GM21723 (cell line): ENCODE results near the gene CALHM3.

Experiments used
- ATAC-seq: cut with Tn5 transposase; IDR thresholded peaks from one replicate; pipeline ENCODE4 v1.9.1; 2021; ENCODE audit warnings: mild to moderate bottlenecking, moderate library complexity; ENCODE audit not compliant: unreplicated experiment

The CALHM3 gene

GRCh38 chr10:103451091-103451813 lies 27.8 kb downstream of the CALHM3 start:
- ATAC-seq, result no peak

GRCh38 chr10:103450201-103450695 lies 28.8 kb downstream of the CALHM3 start:
- ATAC-seq, result no peak

DNA sequence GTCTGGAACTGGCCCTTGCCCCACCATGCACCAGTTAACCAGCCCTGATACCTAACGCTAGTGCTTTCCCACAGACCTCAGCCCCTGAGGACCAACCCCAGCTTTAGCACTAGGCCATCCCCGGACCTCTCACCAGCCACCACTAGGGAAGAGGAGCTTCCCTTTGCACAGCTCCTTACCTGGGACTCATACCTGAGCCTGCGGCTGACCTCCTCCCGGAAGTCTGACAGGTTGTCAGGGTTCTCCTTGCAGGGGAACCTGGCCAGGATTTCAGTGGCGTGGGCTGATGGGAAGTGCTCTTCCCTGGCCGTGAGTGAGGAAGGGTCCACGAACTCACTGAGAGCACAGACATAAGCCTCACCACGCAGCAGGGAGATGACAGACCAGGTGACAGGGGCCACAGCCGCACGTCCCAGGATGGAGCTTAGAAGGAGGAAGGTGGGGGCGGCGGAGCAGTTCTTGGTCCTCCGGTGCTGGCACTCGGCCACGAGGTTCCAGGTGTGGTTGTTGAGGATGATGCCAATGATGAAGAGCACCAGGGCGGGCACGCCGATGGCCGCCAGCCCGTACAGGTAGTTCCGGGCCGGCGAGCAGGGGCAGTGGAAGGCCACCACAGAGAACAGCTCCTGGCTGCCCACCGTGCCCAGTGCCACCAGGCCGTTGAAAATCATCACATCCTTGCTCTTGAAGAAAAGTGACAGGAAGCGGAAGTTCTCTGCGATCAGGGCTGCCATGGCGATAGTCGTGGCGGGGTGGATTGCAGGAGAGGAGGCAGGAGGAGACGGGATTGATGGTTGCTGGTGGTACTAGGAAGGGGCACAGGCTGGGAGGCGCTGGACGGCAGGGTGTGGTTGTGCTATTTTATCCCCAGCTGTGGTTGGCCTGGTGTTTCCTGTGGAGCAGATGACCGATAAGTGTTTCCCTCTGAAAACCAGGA lies 29.6 kb downstream of the CALHM3 start:
- ATAC-seq, result no peak

DNA sequence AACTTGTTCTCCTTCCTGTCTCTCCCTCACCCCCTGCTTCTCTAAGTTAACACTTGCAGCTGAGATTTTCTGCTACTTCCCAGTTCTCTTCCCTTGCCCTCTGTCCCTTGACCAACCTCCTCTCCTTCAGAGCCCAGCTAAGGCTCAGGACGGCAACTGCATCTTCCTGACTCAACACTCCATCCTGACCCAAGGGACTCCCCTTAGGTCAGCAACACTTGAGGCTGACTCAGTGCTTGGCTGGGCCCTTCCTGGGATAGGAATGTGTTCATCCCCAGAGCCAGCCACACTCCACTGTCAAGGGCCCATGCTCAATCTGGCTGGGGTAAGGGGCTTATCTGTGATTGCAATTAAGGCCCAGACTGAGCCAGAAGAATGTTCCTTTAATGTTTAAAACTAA lies 30.3 kb downstream of the CALHM3 start:
- no peak for ATAC-seq

- no peak for ATAC-seq
These were observed 31.9 kb downstream of the CALHM3 start for GRCh38 chr10:103447187-103447586.

DNA sequence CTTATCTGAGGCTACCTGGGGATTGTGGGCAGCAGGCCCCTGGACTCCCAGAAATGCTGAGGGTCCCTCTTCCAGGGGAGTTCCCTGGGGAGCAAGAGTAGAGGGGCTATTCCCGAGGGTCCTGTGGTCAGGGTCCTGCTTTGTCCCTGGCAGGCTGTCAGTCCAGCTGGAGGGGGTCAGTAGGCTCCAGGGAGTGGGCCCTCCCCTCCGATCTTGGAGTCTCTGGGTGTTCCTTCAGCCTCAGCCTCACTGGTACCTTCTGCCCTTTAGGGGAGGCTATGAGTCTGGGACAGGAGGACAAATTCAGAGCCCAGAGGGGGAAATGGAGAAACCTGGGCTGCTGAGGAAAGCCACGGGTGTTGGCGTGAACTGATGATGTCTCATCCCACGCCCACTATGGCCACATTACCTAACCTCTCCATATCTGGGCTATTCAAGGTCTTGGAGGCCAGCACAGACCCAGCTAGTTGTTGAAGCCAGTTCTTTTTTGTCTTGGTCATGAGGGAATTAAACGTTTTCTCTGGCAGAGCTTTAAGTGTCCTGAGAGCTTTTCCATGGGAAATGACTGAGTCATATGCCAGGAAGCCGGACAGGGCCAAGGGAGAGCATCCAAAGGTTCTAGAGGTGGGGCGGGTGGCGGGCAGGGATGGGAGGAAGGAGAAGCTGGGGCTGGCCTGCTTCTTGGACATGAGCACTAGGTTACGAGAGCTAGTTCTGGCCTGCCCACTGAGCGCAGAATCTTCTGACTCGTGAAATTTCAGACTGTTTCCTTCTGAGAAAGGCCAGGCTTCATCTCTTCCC lies 33.1 kb downstream of the CALHM3 start:
- ATAC-seq, result no peak

DNA sequence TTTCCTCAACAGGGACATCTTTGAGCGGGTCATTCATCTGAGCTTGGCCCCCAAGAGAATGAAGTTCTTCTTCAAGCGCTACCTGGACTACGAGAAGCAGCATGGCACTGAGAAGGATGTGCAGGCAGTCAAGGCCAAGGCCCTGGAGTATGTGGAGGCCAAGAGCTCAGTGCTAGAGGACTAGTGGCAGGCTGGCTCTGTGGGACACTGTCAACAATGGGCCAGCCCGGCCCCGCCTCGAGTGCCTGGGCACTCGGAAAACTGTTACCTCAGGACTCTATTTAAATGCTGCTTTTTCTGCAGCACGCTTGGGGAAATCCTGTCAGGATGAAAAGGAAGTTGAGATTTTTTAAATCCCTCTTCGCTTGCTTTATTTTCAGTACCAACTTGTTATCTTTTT lies 33.7 kb downstream of the CALHM3 start:
- no peak for ATAC-seq

- no peak for ATAC-seq
These were observed 34.6 kb downstream of the CALHM3 start for GRCh38 chr10:103444478-103444877.

DNA sequence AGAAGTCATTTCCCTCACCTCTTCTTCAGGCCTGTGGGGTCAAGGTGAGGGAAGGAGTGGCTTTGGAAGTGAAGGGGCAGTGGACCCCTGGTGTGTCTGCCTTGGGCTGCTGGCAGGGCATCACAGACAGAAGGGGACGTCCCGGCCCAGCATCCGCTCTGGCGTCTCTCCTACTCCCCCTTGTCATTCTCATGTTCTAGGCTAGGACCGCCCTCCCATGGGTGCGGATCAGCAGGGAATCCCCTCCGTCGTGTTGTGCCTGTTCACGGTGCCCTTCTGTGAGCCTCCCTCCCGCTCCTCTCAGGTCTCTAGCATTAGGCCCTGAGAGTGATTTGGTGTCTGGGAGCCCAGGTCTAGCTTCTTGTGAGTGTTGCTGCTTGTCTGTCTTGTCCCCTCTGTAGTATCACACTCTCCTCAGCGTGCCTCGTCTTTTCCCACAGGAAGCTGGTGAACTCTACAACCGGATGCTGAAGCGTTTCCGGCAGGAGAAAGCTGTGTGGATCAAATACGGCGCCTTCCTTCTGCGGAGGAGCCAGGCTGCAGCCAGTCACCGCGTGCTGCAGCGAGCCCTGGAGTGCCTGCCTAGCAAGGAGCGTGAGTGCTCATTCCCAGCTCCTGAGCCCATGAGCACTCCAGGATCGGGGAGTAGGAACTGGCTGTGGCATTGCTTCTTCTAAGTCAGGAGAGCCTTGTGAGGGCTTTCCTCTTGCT lies 35.4 kb downstream of the CALHM3 start:
- no peak for ATAC-seq

DNA sequence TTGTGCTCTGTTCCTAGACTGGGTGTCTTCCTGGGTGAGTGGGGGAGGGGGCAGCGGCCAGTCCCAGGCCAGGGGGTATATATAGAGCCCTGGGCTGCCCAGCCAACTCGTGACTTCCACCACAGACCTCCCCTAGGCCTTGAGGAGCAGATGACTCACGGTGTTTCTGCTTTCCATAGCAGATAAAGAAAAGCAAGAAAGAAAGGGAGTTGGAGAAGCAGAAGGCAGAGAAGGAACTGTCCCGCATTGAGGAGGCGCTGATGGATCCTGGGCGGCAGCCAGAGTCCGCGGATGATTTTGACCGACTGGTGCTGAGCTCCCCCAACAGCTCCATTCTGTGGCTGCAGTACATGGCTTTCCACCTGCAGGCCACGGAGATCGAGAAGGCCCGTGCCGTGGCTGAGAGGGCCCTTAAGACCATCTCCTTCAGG lies 37.0 kb downstream of the CALHM3 start:
- no peak for ATAC-seq

DNA sequence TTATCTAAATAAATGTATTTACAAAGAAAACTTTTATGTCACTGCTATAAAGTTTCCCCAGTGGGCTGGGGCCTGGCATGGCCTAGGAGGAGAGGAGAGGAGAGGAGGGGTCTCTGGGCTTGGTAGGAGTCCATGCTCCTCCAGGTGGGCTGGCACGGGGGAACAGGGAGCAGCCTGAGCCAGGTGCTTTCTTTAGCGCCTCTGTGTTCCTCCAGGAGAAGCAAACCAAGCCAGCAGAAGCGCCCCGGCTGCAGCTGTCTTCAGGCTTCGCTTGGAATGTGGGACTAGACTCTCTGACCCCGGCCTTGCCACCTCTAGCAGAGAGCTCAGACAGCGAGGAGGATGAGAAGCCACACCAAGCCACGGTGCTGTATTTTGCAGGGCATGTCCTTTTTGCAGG lies 37.4 kb downstream of the CALHM3 start:
- no peak for ATAC-seq

DNA sequence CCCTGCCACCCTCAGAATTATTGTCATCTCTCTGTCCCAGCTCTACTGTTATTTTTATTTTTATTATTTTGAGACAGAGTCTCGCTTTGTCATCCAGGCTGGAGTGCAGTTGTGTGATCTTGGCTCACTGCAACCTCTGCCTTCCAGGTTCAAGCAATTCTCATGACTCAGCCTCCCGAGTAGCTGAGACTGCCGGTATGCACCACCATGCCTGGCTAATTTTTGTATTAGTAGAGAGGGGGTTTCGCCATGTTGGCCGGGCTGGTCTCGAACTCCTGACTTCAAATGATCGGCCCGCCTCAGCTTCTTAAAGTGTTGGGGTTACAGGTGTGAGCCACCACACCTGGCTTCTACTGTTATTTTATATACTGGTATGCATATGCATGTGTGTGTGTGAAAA lies 37.8 kb downstream of the CALHM3 start:
- ATAC-seq, result no peak

- ATAC-seq, result no peak
These were observed 38.6 kb downstream of the CALHM3 start for GRCh38 chr10:103440416-103440815.

DNA sequence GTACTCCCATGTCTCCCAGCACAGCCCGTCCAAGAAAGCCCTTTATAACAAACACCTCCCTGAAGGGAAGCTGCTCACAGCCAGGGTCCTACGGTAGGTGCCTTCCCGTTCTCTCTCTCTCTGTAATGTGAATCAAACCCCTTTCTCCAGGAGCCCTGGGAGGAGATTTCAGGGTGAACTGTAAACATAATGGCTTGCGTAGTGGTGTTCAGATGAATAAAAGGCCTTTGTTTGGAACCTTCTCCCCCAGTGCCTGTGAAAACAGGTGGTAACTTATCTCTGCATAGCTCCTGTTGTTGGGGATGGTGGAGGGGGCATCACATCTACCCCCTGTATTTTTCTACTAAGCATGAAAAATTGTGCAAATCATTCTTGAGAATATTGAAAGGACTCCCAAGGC lies 39.3 kb downstream of the CALHM3 start:
- ATAC-seq, result no peak

DNA sequence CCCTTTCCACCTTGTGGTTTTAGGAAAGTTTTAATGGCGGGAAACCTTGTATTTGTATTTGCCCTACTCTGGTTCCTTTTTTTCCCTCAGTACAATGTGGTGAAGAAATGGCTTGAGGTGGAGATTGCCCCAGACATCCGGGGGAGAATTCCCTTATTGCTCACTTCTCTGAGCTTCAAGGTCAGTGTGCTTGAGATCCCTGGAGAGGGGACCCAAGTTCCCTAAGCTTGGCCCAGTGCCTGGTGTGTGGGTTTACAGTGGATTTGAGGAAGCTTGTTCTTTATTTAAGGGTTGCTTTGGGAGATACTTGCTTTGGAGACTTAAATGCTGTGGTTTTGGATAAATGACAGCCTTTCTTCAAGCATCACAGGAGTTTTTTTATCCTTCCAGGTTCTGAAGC lies 45.2 kb downstream of the CALHM3 start:
- ATAC-seq, result no peak

- no peak for ATAC-seq
These were observed 47.1 kb downstream of the CALHM3 start for GRCh38 chr10:103431902-103432301.

DNA sequence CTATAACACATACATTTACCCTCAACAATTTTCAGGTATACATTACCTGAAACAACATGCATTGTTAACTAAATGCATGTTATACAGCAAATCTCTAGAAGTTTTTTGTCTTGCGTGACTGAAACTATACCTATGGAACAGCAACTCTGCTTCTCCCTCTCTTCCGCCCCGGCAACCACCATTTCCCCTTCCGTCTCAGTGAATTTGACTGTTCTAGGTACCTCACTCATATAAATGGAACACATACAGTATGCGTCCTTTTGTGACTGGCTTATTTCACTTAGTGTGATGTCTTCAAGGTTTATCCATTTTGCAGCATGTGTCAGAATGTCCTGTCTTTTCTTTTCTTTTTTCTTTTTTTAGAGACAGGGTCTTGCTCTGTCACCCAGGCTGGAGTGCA lies 49.4 kb downstream of the CALHM3 start:
- ATAC-seq, result no peak

DNA sequence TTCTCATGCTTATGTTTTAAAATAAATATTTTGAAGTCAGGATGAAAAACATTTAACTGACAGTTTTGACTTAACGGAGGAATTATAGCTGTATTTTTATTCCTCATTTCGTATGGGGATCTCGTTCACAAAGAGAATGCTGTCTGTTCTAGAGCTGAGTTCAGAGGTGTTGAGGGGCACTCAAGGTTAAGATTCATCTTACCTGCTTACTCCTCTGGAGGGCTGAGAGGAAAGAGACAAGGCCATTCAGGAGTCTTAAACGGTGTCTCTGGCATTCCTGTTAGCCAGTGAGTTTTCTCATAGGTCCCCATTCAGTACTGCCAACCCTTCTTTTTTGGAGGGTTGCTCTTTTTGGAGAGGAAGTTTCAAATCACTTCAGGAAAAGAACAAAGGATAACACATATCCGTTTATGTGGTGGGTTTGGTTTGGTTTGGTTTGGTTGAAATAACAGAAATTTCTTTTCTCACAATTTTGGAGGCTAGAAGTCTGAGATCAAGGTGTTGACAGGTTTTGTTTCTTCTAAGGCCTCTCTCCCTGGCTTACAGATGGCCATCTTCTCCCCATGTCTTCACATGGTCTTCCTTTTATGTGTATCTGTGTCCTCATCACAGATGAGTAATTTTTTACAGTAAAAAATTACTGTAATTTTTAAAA lies 49.9 kb downstream of the CALHM3 start:
- no peak for ATAC-seq

- no peak for ATAC-seq
These were observed 51.2 kb downstream of the CALHM3 start for GRCh38 chr10:103427866-103428265.

DNA sequence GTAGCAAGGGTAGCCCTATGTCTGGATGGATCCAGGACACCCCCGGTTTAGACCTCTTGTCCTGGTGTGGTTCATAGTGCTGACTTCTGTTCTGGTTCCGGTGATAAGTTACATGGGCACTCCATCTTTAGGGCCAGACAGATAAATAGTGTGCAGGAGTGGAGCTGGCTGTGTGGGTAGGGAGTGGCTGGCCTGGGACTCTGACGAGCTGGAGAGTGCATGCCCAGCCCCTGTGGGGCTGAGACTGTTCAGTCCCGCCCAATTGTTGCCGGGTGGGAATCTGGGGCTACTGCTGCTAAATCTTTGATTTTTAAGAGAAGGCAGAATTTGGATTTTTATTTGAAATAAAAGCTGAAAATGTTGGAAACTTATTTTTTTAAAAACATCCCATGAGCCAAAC lies 55.3 kb downstream of the CALHM3 start:
- no peak for ATAC-seq
